ENCODE results near the gene SIAE. TPM values are rescaled to one million over a fixed set of nuclear protein-coding genes. Genes with fewer than 3 reads are reported as not detected.

The SIAE gene
- polyA plus RNA-seq, 3 donors: 6.7 to 8.9 (median 7.8) TPM

DNA sequence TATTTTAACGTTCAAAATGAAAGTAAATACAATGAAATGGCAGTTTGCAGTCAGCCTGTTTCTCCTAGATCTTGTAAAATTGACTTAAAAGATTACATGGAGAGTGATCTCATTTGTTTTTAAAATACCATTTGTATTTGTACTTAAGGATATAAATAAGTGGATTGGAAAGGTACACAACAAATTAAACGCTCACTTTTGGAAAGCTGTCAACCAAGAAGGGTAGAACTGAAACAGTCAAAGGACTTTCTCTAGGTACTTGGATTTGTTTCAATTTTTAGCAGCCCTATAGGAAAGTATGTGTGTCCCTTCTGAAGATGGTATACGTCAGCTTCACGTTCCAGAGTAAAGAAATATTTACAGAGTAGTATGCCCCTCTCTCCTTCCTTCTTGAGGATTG is 43.6 kb downstream of the SIAE start:
- Histone ChIP-seq H3K79me2 (ENCODE audit: insufficient read depth, low read length) (peaks cover 28% of the 10 kb centered on the region), H4K20me1 (ENCODE audit: insufficient read depth, low read length) (peaks cover 51% of the 10 kb centered on the region), H3K4me3 (replicated peaks in 1 of 3; ENCODE audit: low read depth in 2 of 3, low read length in 3 of 3) (no peak overlapping the region), H3K27ac (ENCODE audit: low read depth in 1 of 2, low read length in 2 of 2) (no peak overlapping the region), H2AFZ (ENCODE audit: insufficient read depth, low read depth, low read length, poor library complexity, severe bottlenecking) (no peak overlapping the region), H3K36me3 (replicated peaks in 1 of 2; ENCODE audit: control insufficient read depth in 1 of 2, insufficient read depth in 2 of 2, low read length in 2 of 2) (peaks cover 88 to 93% of the 10 kb centered on the region in 2 donors), H3K4me1 (ENCODE audit: control insufficient read depth in 1 of 2, insufficient read depth in 2 of 2, low read length in 2 of 2) (peaks cover 3 to 13% of the 10 kb centered on the region in 2 donors), H3K9me3 (replicated peaks in 1 of 2; ENCODE audit: control insufficient read depth in 1 of 2, insufficient read depth in 1 of 2, low read length in 2 of 2) (no peaks in the 10 kb centered on the region), H3K9ac (ENCODE audit: insufficient read depth, low read length, poor library complexity, severe bottlenecking) (no peak overlapping the region), H3K27me3 (ENCODE audit: control insufficient read depth in 2 of 2, insufficient read depth in 2 of 2, low read length in 2 of 2) (no peaks in the 10 kb centered on the region), H3K4me2 (replicated peaks; ENCODE audit: extremely low read depth, low read length, poor library complexity, severe bottlenecking) (no peak overlapping the region)
- DNase-seq: no peak
- H3K27ac Mint-ChIP-seq: no peak overlapping the region
- H3K4me3 Mint-ChIP-seq: no peak overlapping the region
- intact Hi-C loops (cut with micrococcal nuclease): no loop called here
- peaks cover 74 to 86% of the 10 kb centered on the region in 2 donors for H3K36me3 Mint-ChIP-seq
- H3K4me1 Mint-ChIP-seq: peaks cover 13% of the 10 kb centered on the region
- H3K9me3 Mint-ChIP-seq: peaks cover 0 to 2% (median 0%) of the 10 kb centered on the region in 7 donors
- no CpG with 5 or more reads among the region's 4 CpGs for WGBS (ENCODE audit: insufficient coverage)
- TF ChIP-seq, protein P1, sequence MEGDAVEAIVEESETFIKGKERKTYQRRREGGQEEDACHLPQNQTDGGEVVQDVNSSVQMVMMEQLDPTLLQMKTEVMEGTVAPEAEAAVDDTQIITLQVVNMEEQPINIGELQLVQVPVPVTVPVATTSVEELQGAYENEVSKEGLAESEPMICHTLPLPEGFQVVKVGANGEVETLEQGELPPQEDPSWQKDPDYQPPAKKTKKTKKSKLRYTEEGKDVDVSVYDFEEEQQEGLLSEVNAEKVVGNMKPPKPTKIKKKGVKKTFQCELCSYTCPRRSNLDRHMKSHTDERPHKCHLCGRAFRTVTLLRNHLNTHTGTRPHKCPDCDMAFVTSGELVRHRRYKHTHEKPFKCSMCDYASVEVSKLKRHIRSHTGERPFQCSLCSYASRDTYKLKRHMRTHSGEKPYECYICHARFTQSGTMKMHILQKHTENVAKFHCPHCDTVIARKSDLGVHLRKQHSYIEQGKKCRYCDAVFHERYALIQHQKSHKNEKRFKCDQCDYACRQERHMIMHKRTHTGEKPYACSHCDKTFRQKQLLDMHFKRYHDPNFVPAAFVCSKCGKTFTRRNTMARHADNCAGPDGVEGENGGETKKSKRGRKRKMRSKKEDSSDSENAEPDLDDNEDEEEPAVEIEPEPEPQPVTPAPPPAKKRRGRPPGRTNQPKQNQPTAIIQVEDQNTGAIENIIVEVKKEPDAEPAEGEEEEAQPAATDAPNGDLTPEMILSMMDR (IDR thresholded peaks at IDR 0.05): no peak
- H3K27me3 Mint-ChIP-seq (ENCODE audit: low read depth in 3 of 3): no peaks in the 10 kb centered on the region

DNA sequence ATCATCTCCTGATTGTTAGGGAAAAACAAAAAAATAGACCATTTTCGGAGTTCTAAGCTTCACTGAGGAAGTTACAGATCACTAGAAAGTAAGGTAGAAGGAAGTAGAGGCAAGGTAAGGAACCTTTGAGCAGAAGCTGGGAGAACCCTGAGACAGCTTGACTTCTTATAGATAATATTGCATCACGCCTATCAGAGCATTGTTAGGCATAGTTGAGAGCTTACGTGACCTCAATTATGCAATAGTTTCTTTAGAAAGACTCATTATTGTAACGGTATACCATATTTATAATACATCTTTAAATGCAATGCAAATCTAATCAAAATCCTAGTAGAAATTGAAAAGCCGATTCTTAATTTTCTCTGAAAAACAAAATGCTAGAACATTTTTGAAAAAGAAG is 46.0 kb downstream of the SIAE start:
- H3K9me3 ChIP-seq (replicated peaks in 1 of 2; ENCODE audit: control insufficient read depth in 1 of 2, insufficient read depth in 1 of 2, low read length in 2 of 2): no peaks in the 10 kb centered on the region

More for the DNA sequence above, 46.0 kb downstream of the SIAE start:
- peak overlapping the region in 3 of 7 donors; percentile 42 to 47 (median 46) for H3K27ac Mint-ChIP-seq
- peak in 2 of 3 donors; percentile 13 to 15 for DNase-seq
- Histone ChIP-seq H3K27ac (ENCODE audit: low read depth in 1 of 2, low read length in 2 of 2) (peak overlapping the region in 1 of 2 donors; percentile 42), H2AFZ (ENCODE audit: insufficient read depth, low read depth, low read length, poor library complexity, severe bottlenecking) (no peak overlapping the region), H3K4me2 (replicated peaks; ENCODE audit: extremely low read depth, low read length, poor library complexity, severe bottlenecking) (no peak overlapping the region), H3K27me3 (ENCODE audit: control insufficient read depth in 2 of 2, insufficient read depth in 2 of 2, low read length in 2 of 2) (no peaks in the 10 kb centered on the region), H3K36me3 (replicated peaks in 1 of 2; ENCODE audit: control insufficient read depth in 1 of 2, insufficient read depth in 2 of 2, low read length in 2 of 2) (peaks cover 69 to 77% of the 10 kb centered on the region in 2 donors), H3K4me1 (ENCODE audit: control insufficient read depth in 1 of 2, insufficient read depth in 2 of 2, low read length in 2 of 2) (peaks cover 12 to 23% of the 10 kb centered on the region in 2 donors), H3K79me2 (ENCODE audit: insufficient read depth, low read length) (peaks cover 51% of the 10 kb centered on the region), H3K4me3 (replicated peaks in 1 of 3; ENCODE audit: low read depth in 2 of 3, low read length in 3 of 3) (no peak overlapping the region), H3K9ac (ENCODE audit: insufficient read depth, low read length, poor library complexity, severe bottlenecking) (no peak overlapping the region), H4K20me1 (ENCODE audit: insufficient read depth, low read length) (peaks cover 68% of the 10 kb centered on the region)
- peaks cover 61 to 66% of the 10 kb centered on the region in 2 donors for H3K36me3 Mint-ChIP-seq
- H3K4me1 Mint-ChIP-seq: peaks cover 27% of the 10 kb centered on the region
- intact Hi-C loops (cut with micrococcal nuclease): no loop called here
- H3K4me3 Mint-ChIP-seq: no peak overlapping the region
- WGBS (ENCODE audit: insufficient coverage): no CpG with 5 or more reads among the region's 5 CpGs
- TF ChIP-seq, protein P1 (IDR thresholded peaks at IDR 0.05): no peak
- peaks cover 0 to 2% (median 0%) of the 10 kb centered on the region in 7 donors for H3K9me3 Mint-ChIP-seq
- H3K27me3 Mint-ChIP-seq (ENCODE audit: low read depth in 3 of 3): no peaks in the 10 kb centered on the region

All from CD14-positive monocyte (primary cell).